ENCODE measurements around the gene NID1.
"Not testable (repeated sequence)": the region's sequence is repeated elsewhere in the genome, so short reads cannot be mapped to it uniquely, and the experiment has no call there.

The NID1 gene

GRCh38 chr1:235933017-235933765 is 131.7 kb downstream of the NID1 start:
- no peak for DNase-seq

GRCh38 chr1:235932090-235932510 is 132.8 kb downstream of the NID1 start:
- peak in 1 of 2 experiments; percentile 54 for DNase-seq

- DNase-seq = no peak
Observed at GRCh38 chr1:235931171-235931738, 133.6 kb downstream of the NID1 start.

DNA sequence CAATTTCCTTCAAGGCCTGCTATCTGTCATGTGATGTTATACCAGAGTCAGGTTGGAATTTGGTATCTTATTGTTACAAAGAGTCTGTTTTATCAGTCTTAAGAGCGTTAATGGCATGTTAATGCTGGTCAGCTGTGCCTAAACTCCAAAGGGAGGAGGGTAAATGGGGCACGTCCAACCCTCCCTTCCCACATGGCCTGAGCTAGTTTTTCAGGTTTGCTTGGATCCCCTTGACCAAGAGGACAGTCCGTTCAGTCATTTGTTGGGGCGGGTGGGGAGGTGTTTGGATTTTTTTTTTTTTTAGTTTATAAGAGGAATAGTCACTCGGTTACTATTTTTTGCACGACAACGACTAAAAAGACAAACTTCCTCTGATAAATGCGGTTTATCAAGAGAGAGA is 134.3 kb downstream of the NID1 start:
- DNase-seq = no peak

DNA sequence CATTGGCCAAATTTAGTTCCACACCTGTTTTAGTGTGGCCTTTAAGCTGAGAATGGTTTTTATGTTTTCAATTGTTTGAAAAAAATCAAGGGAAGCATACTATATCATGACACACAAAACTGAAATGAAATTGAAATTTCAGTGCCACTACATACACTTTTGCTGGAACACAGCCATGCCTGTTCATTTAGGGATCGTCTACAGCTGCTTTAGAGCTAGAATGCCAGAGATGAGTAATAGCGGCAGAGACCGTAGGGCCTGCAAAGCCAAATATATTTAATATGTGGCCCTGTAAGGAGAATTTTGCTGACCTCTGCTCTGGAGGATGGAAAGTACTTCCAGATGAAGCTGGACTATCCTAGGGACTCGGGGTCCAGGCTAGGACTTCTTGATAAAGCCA is 135.7 kb downstream of the NID1 start:
- DNase-seq = no peak

- DNase-seq = no peak
Observed at GRCh38 chr1:235928197-235928596, 136.7 kb downstream of the NID1 start.

DNA sequence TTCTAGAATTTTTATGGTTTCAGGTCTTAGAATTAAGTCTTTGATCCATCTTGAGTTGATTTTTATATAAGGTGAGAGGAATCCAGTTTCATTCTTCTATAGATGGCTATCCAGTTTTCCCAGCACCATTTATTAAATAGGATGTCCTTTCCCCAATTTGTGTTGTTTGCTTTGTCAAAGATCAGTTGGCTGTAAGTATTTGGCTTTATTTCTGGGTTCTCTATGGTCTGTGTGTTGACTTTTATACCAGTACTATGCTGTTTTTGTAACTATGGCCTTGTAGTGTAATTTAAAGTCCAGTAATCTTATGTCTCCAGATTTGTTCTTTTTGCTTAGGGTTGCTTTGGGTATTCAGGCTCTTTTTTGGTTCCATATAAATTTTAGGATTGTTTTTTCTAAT is 137.3 kb downstream of the NID1 start:
- DNase-seq = not testable (repeated sequence)
